Activated CD4-positive, alpha-beta memory T cell treated with anti-CD3 and anti-CD28 coated beads for 36 hours (primary cell): ENCODE results near the gene BOLL. TPM values are rescaled to one million over a fixed set of nuclear protein-coding genes. Genes with fewer than 3 reads are reported as not detected.
A peak's percentile ranks its signal among the peaks of the same experiment; 100 is the strongest.
"Not testable (repeated sequence)": the region's sequence is repeated elsewhere in the genome, so short reads cannot be mapped to it uniquely, and the experiment has no call there.

ENCODE experiments used
- CTCF ChIA-PET: fragments of 350-600 bp; sonication (Branson Sonifier 250); formaldehyde crosslinking; loops from one replicate; lab custom pipeline; 2021; ENCODE audit warnings: antibody characterized with exemption, inconsistent platforms; lab: Charles Lee
- POLR2A ChIA-PET: fragments of 350-600 bp; sonication (Branson Sonifier 250); formaldehyde crosslinking; loops from one replicate; lab custom pipeline; 2021; ENCODE audit warnings: antibody characterized with exemption; lab: Charles Lee
- DNase-seq: peaks from one replicate; pipeline ENCODE4 v3.0.0-alpha.2; 2020
- H3K27ac Mint-ChIP-seq: one replicate; pipeline ENCODE4 v1.8.0; 2021; ENCODE audit warnings: mixed read lengths
- H3K27me3 Mint-ChIP-seq: one replicate; pipeline ENCODE4 v1.8.0; 2021; ENCODE audit warnings: mixed read lengths
- H3K36me3 Mint-ChIP-seq: one replicate; pipeline ENCODE4 v1.8.0; 2021; ENCODE audit warnings: mixed read lengths
- H3K4me1 Mint-ChIP-seq: one replicate; pipeline ENCODE4 v1.8.0; 2021; ENCODE audit warnings: low read depth, mixed read lengths
- H3K4me3 Mint-ChIP-seq: one replicate; pipeline ENCODE4 v1.8.0; 2021; ENCODE audit warnings: mild to moderate bottlenecking, mixed read lengths
- H3K9me3 Mint-ChIP-seq: one replicate; pipeline ENCODE4 v1.8.0; 2021; ENCODE audit warnings: mixed read lengths
- intact Hi-C: fragments of 100-400 bp; cut with micrococcal nuclease; formaldehyde crosslinking; loops from one replicate; pipeline ENCODE4 v1.15.1; 2023
- total RNA-seq, 2 experiments: library from RNA; stranded (reverse); gene quantifications; one replicate each; pipeline ENCODE4 v1.2.3, GENCODE V29; 2021

The BOLL gene
- total RNA-seq, 2 experiments from 2014 or later = not detected

DNA sequence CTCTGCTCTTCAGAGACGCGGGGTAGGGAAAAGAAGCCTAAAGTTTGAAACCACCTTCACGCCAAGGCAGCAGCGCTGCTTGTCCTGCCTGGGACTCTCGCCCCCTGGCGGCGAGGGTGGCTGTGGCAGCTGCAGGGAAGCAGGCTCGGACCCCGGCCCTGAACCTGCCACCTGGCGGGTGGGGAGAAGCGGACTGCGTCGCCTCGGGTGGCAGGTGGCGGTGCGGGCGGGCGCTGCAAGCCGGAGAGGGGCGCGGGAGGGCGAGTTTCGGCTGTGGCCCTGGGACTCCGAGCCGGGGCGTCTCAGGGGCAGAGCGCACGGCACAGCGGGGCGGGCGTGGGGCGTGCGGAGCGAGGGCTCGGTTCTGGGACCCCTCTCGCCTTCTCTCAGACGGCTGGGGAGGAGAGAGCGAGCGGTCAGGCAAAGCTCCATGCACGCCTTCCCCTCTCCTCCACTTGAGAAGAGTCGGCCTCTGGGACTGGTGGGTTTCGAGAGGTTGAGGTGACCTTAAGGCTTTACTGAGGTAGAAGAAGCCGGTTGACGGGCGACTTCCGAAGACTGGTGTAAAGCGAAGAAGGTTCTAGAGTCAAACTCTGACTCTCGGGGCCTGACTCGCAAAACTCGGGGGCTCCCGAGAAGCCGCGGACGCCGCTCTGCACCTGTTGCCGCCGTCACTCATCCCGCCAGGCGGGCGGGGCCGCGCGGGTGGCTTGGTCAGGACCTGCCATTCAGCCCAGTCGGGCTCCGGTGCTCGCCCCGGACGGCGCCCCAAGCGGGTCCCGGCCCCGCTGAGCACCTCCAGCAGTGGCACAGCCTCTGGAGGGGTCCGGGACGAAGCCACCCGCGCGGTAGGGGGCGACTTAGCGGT is 1.1 kb upstream of the BOLL start:
- CTCF ChIA-PET = interaction anchor here (0.6 to 2.8 kb wide), 7 partner anchors 8 to 511 kb away, joined by 3 to 12 read pairs (median 5); no protein-coding TSS in a partner anchor
- H3K9me3 Mint-ChIP-seq = no peaks in the 10 kb centered on the region

DNA sequence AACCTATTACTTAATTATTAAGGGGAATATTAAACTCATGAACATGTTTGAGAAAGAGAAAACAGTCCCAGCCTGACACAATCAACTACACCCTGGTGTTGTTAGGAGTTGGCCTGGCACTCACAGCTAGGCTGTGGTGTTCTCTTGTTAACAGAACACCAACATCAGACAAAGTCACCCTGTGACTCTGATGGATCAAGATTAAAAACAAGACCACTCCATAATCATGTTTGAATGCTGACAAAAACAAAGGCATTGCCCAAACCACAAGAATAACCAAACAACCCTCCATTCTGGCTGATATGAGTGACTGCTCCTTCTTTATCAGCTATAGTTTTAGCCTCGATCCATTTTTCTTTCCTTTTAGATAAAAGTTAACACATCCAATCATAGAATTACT is 3.0 kb downstream of the BOLL start:
- no peaks in the 10 kb centered on the region for H3K9me3 Mint-ChIP-seq
- H3K36me3 Mint-ChIP-seq = no peaks in the 10 kb centered on the region
- no peak for DNase-seq
- H3K4me1 Mint-ChIP-seq = peaks cover 2% of the 10 kb centered on the region
- H3K27ac Mint-ChIP-seq = no peak overlapping the region
- ChIA-PET POLR2A (no interaction called here), CTCF (interaction anchor here (0.9 to 1.6 kb wide), 2 partner anchors 75 to 346 kb away, joined by 3 to 4 read pairs; no protein-coding TSS in a partner anchor)
- intact Hi-C loops = no loop called here
- peaks cover 6% of the 10 kb centered on the region for H3K27me3 Mint-ChIP-seq
- no peak overlapping the region for H3K4me3 Mint-ChIP-seq

More for the DNA sequence above, 1.1 kb upstream of the BOLL start:
- Mint-ChIP-seq H3K27me3 (peaks cover 3% of the 10 kb centered on the region), H3K36me3 (no peaks in the 10 kb centered on the region), H3K4me1 (peaks cover 2% of the 10 kb centered on the region), H3K4me3 (peak overlapping the region; percentile 64), H3K27ac (peak overlapping the region; percentile 2)
- intact Hi-C loops = no loop called here
- DNase-seq = peak; percentile 77
- POLR2A ChIA-PET = no interaction called here

DNA sequence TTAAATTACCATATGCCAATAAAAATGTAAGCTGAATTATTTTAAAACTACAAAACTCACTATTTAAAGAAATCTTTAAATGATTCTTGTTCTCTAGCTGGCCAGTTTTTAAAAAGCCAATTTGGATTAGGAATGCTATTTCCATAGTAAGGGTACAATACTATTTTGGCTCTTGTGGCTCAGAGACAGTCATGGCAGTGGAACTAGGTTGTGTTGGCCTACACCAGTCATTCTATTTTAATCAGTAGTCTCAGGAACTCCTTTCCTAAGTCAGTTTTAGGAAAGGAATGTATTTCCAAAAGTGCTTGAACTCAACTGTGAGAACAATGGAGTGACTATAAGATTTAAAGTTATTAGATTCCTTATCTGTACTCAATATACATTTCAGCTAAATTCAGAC is 5.9 kb downstream of the BOLL start:
- DNase-seq = no peak
- no peaks in the 10 kb centered on the region for H3K9me3 Mint-ChIP-seq
- peaks cover 5% of the 10 kb centered on the region for H3K27me3 Mint-ChIP-seq
- H3K4me1 Mint-ChIP-seq = no peaks in the 10 kb centered on the region
- ChIA-PET POLR2A (no interaction called here), CTCF (interaction anchor here (1.3 to 1.8 kb wide), 6 partner anchors 67 to 1028 kb away, joined by 4 to 8 read pairs (median 4); partner anchors contain the start of genes MOB4 and SF3B1)
- H3K27ac Mint-ChIP-seq = no peak overlapping the region
- intact Hi-C loops = loop anchor here (5.0 to 10.0 kb wide), 3 partner anchors 277 to 1024 kb away; partner anchors contain the start of gene HSPE1
- H3K36me3 Mint-ChIP-seq = no peaks in the 10 kb centered on the region
- no peak overlapping the region for H3K4me3 Mint-ChIP-seq

DNA sequence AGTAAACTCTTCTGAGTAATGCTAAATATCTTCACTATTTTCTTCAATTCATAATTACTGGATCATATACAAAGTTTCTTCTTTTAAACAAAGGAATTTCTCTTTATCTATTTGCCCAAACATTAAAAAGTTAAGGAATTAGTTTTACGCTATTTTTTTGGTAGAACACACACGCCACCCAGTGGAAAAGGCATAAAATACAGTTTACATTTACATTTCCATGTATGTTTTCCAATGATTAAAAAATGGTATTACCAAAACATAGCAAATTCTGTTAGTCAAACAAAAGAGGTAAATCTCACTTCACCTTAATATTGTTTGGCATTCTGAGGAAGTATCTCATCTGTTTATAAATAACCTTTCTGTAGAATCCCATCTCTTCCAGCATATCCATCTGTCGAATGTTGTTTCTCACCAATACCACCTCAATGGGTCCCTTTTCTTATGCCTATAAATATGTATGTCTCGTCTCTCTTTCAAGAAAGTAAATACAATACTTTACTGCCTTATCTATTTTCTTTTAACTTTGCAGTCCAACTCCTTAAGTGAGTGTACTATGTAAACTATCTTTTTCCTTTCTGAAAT is 7.2 kb downstream of the BOLL start:
- intact Hi-C loops = loop anchor here (1.0 to 10.0 kb wide), 5 partner anchors 71 to 1023 kb away; partner anchors contain the start of gene HSPE1
- no peak overlapping the region for H3K27ac Mint-ChIP-seq
- no peak overlapping the region for H3K4me3 Mint-ChIP-seq
- H3K27me3 Mint-ChIP-seq = peaks cover 5% of the 10 kb centered on the region
- DNase-seq = no peak
- H3K9me3 Mint-ChIP-seq = no peaks in the 10 kb centered on the region
- no peaks in the 10 kb centered on the region for H3K4me1 Mint-ChIP-seq
- CTCF ChIA-PET = interaction anchor here (0.7 to 1.4 kb wide), 5 partner anchors 9 to 1027 kb away, joined by 3 to 6 read pairs (median 4); partner anchors contain the start of gene MOB4
- POLR2A ChIA-PET = no interaction called here
- H3K36me3 Mint-ChIP-seq = no peaks in the 10 kb centered on the region

DNA sequence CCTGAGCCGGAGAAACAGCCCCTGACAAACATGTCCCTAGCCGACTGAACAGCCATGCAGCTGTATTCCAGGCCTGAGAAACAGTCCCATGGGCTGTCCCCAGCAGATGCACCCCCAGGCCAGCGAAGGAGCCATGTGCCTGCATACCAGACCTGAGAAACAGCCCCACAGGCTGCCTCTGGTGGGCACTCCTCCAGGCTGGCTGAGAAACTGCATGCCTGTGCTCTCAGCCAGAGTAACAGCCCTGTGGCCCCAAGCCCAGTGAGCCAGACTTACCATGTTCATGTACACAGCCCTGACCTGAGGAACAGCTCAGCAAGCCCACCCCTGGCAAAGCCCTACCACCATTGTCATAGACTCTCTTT is 24.8 kb downstream of the BOLL start:
- Mint-ChIP-seq H3K27me3 (peaks cover 3% of the 10 kb centered on the region), H3K4me3 (no peak overlapping the region), H3K36me3 (peaks cover 6% of the 10 kb centered on the region), H3K9me3 (peaks cover 15% of the 10 kb centered on the region), H3K27ac (no peak overlapping the region), H3K4me1 (no peaks in the 10 kb centered on the region)
- intact Hi-C loops = no loop called here
- no peak for DNase-seq
- ChIA-PET CTCF (no interaction called here), POLR2A (no interaction called here)

DNA sequence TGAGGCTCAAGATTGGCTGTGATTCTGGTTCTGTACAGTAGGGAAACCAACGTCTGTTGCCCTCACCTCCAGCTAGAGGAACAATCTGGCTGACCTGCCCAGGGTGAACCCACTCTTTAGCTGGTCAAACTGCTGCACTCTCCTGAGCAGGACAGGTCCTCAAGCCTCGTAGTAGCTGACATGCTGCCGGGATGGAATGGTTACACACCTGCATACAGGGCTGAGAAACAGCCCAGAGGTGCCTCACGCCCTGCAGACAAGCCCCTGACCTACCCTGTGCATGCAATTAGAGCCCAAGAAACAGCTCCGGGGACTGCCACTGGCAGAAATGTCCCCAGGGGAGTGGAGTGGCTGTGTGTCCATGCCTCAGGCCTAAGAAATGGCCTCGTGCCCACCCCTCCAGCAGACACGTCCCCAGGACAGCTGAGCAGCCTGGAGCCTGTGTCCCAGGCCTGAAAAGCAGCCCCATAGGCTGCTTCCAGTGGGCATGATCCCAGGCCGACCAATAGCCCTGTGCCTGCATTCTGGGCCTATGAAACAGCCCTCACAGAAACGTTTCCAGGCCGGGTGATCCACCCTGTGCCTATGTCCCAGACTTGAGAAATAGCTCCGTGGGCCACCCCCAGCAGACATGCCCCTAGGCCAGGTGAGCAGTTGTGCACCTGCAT is 25.4 kb downstream of the BOLL start:
- DNase-seq = no peak
- no peak overlapping the region for H3K4me3 Mint-ChIP-seq
- ChIA-PET POLR2A (no interaction called here), CTCF (no interaction called here)
- no peak overlapping the region for H3K27ac Mint-ChIP-seq
- peaks cover 1% of the 10 kb centered on the region for H3K27me3 Mint-ChIP-seq
- H3K4me1 Mint-ChIP-seq = no peaks in the 10 kb centered on the region
- H3K9me3 Mint-ChIP-seq = peaks cover 15% of the 10 kb centered on the region
- peaks cover 6% of the 10 kb centered on the region for H3K36me3 Mint-ChIP-seq
- intact Hi-C loops = no loop called here

DNA sequence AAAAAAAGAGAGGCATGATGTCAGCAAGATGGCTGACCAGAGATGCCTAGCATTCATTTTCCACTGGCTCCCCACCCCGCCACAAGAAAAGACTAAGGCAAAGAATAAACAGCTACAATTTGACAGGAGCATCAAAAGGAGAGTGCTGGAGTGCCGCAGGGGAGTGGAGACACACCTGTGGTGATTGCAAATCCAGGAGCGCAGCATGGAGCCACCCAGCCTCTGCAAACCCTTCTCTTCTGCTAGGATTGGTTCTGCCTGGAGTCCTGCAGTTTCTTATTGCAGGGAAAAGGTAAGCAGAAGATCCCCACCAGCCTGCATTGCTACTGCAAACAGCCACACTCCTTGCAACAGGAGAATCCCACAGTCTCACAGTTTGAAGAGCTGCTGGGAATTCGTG is 26.1 kb downstream of the BOLL start:
- intact Hi-C loops = no loop called here

DNA sequence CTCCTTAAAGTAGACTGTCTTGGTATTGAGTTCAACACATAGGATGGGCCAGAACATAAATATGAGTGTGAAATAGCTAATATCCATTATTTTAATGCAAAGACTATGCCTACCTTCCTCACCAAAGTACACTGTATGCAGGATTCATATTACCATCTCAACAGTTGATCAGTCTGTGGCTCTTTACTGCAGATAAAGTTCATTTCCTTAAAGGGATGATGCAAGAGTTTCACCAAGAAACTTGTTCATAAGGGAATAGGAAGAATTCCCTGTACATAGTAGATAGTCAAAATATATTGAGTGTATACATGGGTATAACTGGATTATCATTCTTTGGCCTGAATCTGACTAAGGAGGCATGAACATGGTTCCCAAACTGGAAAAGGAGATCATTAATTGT is 44.9 kb downstream of the BOLL start:
- no peaks in the 10 kb centered on the region for H3K9me3 Mint-ChIP-seq
- no peak overlapping the region for H3K27ac Mint-ChIP-seq
- H3K4me3 Mint-ChIP-seq = no peak overlapping the region
- CTCF ChIA-PET = no interaction called here
- no peak for DNase-seq
- POLR2A ChIA-PET = no interaction called here
- H3K27me3 Mint-ChIP-seq = no peaks in the 10 kb centered on the region
- intact Hi-C loops = no loop called here
- no peaks in the 10 kb centered on the region for H3K4me1 Mint-ChIP-seq
- H3K36me3 Mint-ChIP-seq = no peaks in the 10 kb centered on the region

More for the DNA sequence above, 26.1 kb downstream of the BOLL start:
- DNase-seq = no peak
- H3K36me3 Mint-ChIP-seq = peaks cover 6% of the 10 kb centered on the region
- peaks cover 2% of the 10 kb centered on the region for H3K27me3 Mint-ChIP-seq
- H3K27ac Mint-ChIP-seq = no peak overlapping the region
- ChIA-PET CTCF (no interaction called here), POLR2A (no interaction called here)
- no peak overlapping the region for H3K4me3 Mint-ChIP-seq
- H3K4me1 Mint-ChIP-seq = no peaks in the 10 kb centered on the region
- peaks cover 15% of the 10 kb centered on the region for H3K9me3 Mint-ChIP-seq

DNA sequence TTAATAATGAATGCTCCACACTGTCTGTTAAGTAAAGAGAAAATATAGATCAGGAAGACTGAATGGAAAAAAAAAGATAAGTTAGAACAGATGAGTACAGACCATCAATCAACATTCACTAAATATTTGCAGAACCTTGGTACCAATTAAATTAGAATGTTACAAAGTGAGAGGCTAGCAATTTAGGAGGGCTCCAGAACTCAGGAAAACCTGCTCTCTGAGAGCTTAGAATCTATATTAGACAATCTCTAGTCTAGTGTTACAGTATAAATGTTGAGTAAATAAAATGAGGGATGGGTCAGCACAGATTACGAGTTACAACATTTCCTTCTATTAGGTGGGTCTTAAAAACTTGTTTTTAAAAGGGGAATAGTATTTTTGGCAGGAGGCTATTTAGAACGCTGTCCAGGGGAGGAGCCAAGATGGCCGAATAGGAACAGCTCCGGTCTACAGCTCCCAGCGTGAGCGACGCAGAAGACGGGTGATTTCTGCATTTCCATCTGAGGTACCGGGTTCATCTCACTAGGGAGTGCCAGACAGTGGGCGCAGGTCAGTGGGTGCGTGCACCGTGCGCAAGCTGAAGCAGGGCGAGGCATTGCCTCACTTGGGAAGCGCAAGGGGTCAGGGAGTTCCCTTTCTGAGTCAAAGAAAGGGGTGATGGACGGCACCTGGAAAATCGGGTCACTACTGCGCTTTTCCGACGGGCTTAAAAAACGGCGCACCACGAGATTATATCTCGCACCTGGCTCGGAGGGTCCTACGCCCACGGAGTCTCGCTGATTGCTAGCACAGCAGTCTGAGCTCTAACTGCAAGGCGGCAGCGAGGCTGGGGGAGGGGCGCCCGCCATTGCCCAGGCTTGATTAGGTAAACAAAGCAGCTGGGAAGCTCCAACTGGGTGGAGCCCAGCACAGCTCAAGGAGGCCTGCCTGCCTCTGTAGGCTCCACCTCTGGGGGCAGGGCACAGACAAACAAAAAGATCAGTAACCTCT is 56.3 kb downstream of the BOLL start:
- H3K27ac Mint-ChIP-seq, H3K36me3 Mint-ChIP-seq, DNase-seq, H3K4me3 Mint-ChIP-seq, H3K27me3 Mint-ChIP-seq, H3K9me3 Mint-ChIP-seq, POLR2A ChIA-PET, CTCF ChIA-PET, H3K4me1 Mint-ChIP-seq, intact Hi-C loops: not testable (repeated sequence)

DNA sequence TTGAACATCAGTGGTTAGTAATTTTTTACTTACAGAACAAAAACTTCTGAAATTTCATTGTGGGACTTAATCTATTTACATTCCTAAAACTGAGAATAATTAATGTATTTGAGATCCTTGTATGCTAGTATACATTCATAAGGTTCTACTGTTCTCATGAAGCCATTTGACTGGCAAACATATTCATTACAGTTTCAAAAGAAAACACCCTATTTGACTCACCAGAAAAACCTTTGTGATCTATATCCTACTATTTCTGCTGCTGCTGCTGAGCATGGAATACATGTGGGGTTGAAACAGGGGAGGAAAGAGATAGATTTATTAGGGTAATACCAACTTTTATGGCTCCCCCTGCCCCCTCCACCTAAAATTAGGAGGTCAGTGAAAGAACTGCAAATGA is 58.1 kb downstream of the BOLL start:
- no peak for DNase-seq
- Mint-ChIP-seq H3K4me1 (no peaks in the 10 kb centered on the region), H3K36me3 (no peaks in the 10 kb centered on the region), H3K27me3 (no peaks in the 10 kb centered on the region), H3K9me3 (peaks cover 2% of the 10 kb centered on the region), H3K4me3 (no peak overlapping the region), H3K27ac (no peak overlapping the region)
- intact Hi-C loops = no loop called here
- ChIA-PET POLR2A (no interaction called here), CTCF (no interaction called here)

DNA sequence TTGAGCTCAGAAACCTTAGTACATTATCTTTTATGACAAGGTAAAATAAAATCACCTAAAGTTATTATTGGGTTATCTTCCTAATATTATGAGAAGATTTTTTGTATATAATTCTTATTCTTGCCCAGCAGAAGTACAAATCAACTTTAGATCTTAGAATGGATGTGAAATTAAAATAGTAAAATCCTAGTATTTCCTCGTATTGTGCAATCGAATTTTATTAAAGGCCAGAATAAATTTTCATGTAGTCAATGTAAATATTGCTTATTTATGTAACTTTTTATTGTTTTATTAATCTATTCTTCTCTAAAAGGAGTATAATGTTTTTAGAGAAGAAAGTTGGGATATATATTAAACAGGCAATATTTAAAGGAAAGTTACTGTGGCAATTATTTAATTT is 67.3 kb downstream of the BOLL start:
- Mint-ChIP-seq H3K27me3 (no peaks in the 10 kb centered on the region), H3K9me3 (no peaks in the 10 kb centered on the region), H3K36me3 (peaks cover 6% of the 10 kb centered on the region), H3K27ac (no peak overlapping the region), H3K4me3 (no peak overlapping the region), H3K4me1 (peaks cover 8% of the 10 kb centered on the region)
- CTCF ChIA-PET = no interaction called here
- intact Hi-C loops = no loop called here
- DNase-seq = no peak
- POLR2A ChIA-PET = no interaction called here
